NOMO-1 treated with dmso at 0.1 percent for 144 hours (cell line): Measurements from ENCODE around the gene PSMB3.
"Not testable (repeated sequence)": the region's sequence is repeated elsewhere in the genome, so short reads cannot be mapped to it uniquely, and the experiment has no call there.

Source experiments
- DNase-seq: peaks from one replicate; lab custom pipeline; 2025; ENCODE audit not compliant: unreplicated experiment; lab: John Stamatoyannopoulos, UW

The PSMB3 gene

GRCh38 chr17:38715216-38715943 is 37.2 kb upstream of the PSMB3 start:
- no peak for DNase-seq

GRCh38 chr17:38716368-38717005 is 36.1 kb upstream of the PSMB3 start:
- DNase-seq, result no peak

DNA sequence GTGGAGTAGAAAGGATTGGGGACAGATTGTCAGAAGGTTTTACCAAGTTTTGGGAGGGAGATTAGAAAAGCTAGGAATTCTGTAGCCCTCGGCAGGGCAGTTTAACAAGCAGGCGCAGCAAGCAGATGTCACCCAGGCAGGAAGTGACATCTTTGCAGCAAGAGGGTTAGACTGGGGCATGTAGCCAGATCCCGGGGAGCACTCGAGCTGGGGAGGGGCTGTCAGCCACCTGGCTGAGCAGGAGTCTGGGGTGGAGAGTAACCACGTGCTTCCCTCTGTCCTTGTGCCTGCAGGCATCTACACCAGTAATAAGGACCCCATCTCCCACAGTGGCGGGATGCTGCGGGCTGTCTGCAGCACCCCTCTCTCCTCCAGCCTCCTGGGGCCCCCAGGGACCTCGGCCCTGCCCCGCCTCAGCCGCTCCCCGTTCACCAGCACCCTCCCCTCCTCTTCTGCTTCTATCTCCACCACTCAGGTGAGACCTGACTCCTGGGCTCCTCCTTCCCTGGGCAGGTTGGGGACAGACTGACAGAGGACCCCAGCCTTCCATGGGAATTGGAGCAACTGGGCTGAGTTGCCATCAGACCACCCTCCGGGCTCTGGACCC is 35.3 kb upstream of the PSMB3 start:
- DNase-seq, result no peak

DNA sequence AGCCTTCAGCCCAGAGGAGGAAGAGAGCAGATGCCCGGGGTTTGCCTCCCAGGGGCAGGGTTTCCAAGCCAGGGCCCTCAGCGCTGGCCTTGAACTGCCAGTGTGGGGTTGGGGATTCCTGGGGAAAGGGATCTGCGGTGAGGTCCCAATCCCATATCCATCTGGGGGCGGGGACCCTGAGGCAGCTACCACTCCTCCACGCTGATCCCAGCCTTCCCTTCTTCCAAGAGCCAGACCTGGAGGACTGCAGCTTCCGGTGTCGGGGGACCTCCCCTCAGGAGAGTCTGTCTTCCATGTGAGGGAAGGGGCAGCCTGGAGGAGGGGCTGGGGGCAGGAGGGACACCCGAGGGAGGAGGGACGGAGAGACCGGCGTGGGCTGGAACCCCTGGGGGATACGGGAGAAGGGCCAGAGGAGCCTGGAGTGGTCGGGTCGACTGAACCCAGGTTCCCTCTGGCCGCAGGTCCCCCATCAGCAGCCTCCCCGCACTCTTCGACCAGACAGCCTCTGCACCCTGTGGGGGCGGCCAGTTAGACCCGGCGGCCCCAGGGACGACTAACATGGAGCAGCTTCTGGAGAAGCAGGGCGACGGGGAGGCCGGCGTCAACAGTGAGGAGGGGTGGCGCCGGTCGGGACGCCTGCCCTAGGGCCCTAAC is 33.1 kb upstream of the PSMB3 start:
- no peak for DNase-seq

- no peak for DNase-seq
Observed at GRCh38 chr17:38719943-38720641, 32.4 kb upstream of the PSMB3 start.

DNA sequence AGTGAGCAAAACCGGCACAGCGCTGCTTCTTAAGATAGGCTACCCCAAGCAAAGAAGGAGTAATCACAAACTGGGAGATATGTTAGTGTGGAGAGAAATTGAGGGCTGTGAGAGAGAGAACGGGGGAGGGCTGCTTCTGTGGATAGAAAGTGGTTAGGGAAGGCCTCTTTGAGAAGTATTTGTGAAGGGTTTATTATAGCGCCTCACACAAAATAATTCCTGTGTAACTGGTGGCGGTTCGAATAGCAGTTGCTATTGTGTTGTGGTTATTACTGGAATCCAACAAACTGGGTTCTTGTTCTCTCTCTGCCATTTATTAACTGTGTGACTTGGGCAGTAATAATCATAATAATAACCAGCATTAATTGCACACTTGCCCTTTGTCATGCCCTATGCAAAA is 31.6 kb upstream of the PSMB3 start:
- no peak for DNase-seq

GRCh38 chr17:38721802-38722201 is 30.7 kb upstream of the PSMB3 start:
- DNase-seq, result no peak

- no peak for DNase-seq
Observed at GRCh38 chr17:38724337-38724988, 28.1 kb upstream of the PSMB3 start.

GRCh38 chr17:38725066-38725465 is 27.5 kb upstream of the PSMB3 start:
- no peak for DNase-seq

DNA sequence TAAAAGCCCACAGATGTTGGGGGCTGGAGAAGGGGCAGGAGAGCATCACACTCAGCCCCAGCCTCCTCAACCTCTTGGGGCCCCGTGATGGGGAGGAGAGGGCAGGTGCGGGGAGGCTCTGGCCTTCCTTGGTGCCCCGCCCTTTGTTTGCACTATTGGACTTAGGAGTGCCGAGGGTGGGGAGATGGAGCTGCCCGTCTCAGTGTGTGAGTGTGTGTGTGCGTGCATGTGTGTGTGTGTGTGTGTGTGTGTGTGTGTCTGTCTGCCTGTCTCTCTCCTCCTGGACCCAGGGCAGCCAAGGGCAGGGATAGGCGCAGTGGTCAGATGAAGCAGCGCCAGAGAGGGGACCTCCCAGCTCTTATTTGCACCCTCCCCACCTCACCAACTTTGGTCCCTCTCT is 26.4 kb upstream of the PSMB3 start:
- not testable (repeated sequence) for DNase-seq

DNA sequence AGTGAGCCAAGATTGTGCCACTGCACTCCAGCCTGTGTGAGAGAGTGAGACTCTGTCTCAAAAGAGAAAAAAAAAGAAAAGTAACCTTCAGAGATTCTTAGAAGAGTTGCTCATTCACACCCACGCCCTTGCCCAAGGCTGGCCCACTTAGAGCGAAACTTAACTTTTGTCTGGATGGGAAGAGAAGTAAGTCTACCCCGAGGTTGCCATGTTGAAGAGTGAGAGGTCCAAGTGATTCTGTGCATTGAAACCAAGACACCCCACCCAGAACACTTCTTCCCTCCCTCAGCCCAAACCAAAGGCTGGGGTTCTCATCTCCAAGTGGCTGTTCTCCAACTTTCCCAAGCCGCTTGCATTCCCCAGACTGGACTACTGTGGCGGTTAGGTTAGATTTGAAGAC is 24.8 kb upstream of the PSMB3 start:
- no peak for DNase-seq

DNA sequence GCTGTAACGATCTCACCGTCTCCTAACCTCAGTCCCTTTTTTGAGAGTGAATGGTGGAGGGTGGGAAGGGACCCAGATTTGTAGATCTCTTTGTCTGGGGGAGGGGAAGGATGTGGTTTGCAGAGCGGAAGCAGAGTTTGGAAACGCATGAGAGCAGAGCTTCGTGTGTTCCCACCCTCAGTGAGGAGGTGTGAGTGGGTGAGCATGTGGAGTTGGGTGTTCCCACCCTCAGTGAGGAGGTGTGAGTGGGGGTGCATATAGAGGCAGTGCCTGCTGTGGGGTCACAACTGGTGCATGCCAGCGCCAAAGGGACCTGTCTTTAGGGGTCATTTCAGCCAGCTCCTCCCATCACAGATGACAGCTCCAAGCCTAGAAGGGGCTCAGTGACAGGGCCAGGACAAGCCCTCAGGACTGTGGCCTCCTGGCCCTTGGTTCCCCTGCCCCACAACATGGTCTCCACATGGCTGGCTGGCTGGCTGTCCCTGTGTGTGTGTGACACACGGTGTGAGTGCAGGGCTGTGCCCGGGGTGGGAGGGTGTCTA is 24.2 kb upstream of the PSMB3 start:
- peak; percentile 55 for DNase-seq

DNA sequence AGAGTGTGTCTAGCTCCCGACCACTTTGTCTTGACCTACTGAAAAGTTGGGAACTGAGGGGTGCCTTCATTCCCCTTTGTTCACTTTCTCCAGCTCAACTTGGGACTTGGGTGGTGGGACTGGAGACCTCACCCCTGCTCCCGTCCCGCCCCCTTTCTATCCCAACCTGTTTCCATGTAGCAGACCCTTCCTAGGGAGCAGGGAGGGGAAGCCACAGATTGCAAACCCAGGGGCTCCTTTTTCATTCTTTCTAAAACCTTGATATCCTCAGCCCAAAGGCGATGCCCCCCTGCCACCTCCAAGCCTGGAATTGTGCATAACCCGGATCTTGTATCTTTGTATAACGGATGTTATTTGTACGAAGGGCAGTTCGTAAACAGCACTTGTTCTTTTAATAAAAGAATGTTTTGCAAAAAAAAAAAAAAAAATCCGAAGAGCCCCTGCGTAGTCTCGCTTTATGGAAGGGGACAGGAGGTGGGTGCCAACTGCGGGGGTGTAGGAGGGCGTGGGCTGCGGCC is 23.1 kb upstream of the PSMB3 start:
- DNase-seq, result no peak

- DNase-seq, result peak; percentile 84
Observed at GRCh38 chr17:38729886-38730525, 22.5 kb upstream of the PSMB3 start, which contains the start of gene CISD3. TSS of gene CISD3 (plus strand) at chr17:38730341. CDS start at chr17:38730359, 18 bp downstream.

DNA sequence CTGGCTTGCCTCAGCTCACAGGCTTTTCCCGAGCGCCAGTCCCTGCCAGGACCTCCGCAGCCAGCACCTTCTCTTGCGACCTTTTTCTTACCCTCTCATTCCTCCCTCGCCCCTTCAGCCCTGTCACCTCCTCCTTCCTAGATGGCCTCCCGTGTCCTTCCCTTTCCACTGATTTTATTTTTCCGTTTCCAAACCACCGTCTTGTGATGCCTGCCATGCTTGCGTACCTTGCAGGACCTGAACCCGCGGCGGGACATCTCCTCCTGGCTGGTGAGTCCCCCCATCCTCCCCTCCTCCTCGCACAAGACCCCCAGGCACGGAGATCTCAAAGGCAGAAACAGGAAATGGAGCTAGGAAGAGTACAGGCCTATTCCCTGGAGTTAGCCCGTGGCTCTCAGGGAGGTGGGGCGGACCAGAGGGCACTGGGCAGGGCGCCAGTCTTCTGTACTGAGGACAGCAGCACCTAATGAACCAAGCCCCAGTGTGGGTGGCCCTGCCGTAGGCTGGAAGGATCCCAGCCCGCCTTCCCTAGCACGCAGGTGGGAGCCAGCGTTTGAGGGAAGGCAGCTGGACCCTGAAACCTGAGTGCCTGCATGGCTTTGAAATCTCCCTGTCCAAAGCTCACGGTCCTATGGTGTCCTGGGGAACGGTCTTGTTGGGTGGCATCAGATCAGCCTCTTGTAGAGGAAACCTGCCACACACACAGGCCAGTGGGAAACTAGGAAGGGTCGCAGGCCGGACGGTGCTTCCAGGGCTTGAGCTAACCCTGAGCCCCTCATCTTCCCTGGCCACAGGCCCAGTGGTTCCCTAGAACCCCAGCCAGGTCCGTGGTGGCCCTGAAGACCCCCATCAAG is 21.8 kb upstream of the PSMB3 start:
- DNase-seq, result no peak

GRCh38 chr17:38731526-38732294 is 20.8 kb upstream of the PSMB3 start:
- no peak for DNase-seq

- no peak for DNase-seq
Observed at GRCh38 chr17:38732376-38733281, 19.9 kb upstream of the PSMB3 start.
